ENCODE data around the gene POLR2E. TPM values are rescaled to one million over a fixed set of nuclear protein-coding genes. Genes with fewer than 3 reads are reported as not detected.
"Not testable (repeated sequence)": the region's sequence is repeated elsewhere in the genome, so short reads cannot be mapped to it uniquely, and the experiment has no call there.

The POLR2E gene
- total RNA-seq, 1 donor: 70.2 TPM

- H3K36me3 ChIP-seq (ENCODE audit: insufficient read depth, low read length): peaks cover 85% of the 10 kb centered on the region
Measured at GRCh38 chr19:1118999-1119398, 23.8 kb upstream of the POLR2E start.

GRCh38 chr19:1117654-1118053, 22.5 kb upstream of the POLR2E start:
- Histone ChIP-seq H3K27me3 (ENCODE audit: insufficient read depth, low read length) (no peaks in the 10 kb centered on the region), H2AFZ (ENCODE audit: low read length) (no peak overlapping the region), H3K79me2 (ENCODE audit: insufficient read depth, low read length) (peaks cover 36% of the 10 kb centered on the region), H3K4me3 (ENCODE audit: insufficient read depth, low read length) (no peak overlapping the region), H3K4me2 (ENCODE audit: insufficient read depth, low read length) (no peak overlapping the region), H3K4me1 (ENCODE audit: insufficient read depth, low read length) (peaks cover 5% of the 10 kb centered on the region), H3K9me3 (ENCODE audit: low read depth, low read length) (no peaks in the 10 kb centered on the region), H3K27ac (ENCODE audit: low read depth, low read length) (no peak overlapping the region), H4K20me1 (ENCODE audit: insufficient read depth, low read length) (peaks cover 47% of the 10 kb centered on the region), H3K36me3 (ENCODE audit: insufficient read depth, low read length) (peaks cover 84% of the 10 kb centered on the region)
- DNase-seq (ENCODE audit: insufficient read length, low spot score, missing footprints): no peak
- TF ChIP-seq, protein P1, sequence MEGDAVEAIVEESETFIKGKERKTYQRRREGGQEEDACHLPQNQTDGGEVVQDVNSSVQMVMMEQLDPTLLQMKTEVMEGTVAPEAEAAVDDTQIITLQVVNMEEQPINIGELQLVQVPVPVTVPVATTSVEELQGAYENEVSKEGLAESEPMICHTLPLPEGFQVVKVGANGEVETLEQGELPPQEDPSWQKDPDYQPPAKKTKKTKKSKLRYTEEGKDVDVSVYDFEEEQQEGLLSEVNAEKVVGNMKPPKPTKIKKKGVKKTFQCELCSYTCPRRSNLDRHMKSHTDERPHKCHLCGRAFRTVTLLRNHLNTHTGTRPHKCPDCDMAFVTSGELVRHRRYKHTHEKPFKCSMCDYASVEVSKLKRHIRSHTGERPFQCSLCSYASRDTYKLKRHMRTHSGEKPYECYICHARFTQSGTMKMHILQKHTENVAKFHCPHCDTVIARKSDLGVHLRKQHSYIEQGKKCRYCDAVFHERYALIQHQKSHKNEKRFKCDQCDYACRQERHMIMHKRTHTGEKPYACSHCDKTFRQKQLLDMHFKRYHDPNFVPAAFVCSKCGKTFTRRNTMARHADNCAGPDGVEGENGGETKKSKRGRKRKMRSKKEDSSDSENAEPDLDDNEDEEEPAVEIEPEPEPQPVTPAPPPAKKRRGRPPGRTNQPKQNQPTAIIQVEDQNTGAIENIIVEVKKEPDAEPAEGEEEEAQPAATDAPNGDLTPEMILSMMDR (IDR thresholded peaks at IDR 0.05; ENCODE audit: extremely low read depth, low read depth, low read length): no peak

More at GRCh38 chr19:1118999-1119398, 23.8 kb upstream of the POLR2E start:
- peaks cover 42% of the 10 kb centered on the region for H3K79me2 ChIP-seq (ENCODE audit: insufficient read depth, low read length)
- no peak overlapping the region for H3K4me3 ChIP-seq (ENCODE audit: insufficient read depth, low read length)
- H3K27me3 ChIP-seq (ENCODE audit: insufficient read depth, low read length): no peaks in the 10 kb centered on the region
- H3K4me1 ChIP-seq (ENCODE audit: insufficient read depth, low read length): no peaks in the 10 kb centered on the region
- H2AFZ ChIP-seq (ENCODE audit: low read length): no peak overlapping the region
- no peaks in the 10 kb centered on the region for H3K9me3 ChIP-seq (ENCODE audit: low read depth, low read length)
- no peak overlapping the region for H3K4me2 ChIP-seq (ENCODE audit: insufficient read depth, low read length)
- H4K20me1 ChIP-seq (ENCODE audit: insufficient read depth, low read length): peaks cover 48% of the 10 kb centered on the region
- TF ChIP-seq, protein P1 (IDR thresholded peaks at IDR 0.05; ENCODE audit: extremely low read depth, low read depth, low read length): no peak
- DNase-seq (ENCODE audit: insufficient read length, low spot score, missing footprints): no peak
- H3K27ac ChIP-seq (ENCODE audit: low read depth, low read length): no peak overlapping the region

DNA sequence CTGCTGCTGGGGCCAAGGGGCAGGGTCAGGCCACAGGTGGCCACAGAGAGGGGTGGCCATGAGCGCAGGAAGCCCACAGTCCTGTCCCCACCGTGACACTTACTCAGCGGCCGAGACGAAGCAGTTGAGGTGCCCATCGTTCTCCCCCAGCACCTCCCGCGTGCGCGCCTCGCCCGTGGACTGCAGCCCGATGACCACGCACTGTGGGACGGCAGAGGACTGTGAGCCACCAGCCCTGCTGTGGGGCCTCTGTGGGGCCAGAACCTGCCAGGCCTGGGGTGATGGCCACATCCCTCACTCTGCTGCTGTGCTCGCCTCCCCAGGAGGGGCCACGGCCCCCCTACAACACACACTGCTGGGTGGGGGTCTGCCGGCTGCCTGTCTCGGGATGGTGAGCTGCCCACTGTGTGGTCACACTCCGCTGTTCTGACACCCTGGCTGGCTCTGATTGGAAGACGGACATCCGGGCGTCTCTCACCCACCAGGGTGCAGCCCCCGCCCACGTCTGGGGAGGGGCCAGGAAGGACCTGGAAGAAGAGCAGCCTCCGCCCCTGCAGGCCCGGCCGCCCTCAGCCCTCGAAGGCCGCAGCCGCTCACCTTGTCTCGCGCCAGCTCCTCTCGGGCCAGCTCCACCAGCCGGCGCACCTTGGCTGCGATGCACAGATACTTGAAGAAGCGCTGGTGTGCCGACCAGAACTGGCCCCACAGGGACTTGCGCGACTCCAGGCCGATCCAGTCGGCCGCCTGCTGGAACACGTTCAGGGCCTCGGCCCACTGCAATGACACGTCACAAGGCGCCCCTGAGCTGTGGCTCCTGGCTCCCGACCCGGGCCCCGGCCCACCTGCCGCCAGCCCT, 21.8 kb upstream of the POLR2E start:
- no peak overlapping the region for H2AFZ ChIP-seq (ENCODE audit: low read length)
- peaks cover 32% of the 10 kb centered on the region for H3K79me2 ChIP-seq (ENCODE audit: insufficient read depth, low read length)
- H3K36me3 ChIP-seq (ENCODE audit: insufficient read depth, low read length): peaks cover 83% of the 10 kb centered on the region
- no peaks in the 10 kb centered on the region for H3K9me3 ChIP-seq (ENCODE audit: low read depth, low read length)
- no peak overlapping the region for H3K4me2 ChIP-seq (ENCODE audit: insufficient read depth, low read length)
- H3K4me1 ChIP-seq (ENCODE audit: insufficient read depth, low read length): peaks cover 5% of the 10 kb centered on the region
- H3K27ac ChIP-seq (ENCODE audit: low read depth, low read length): no peak overlapping the region
- no peaks in the 10 kb centered on the region for H3K27me3 ChIP-seq (ENCODE audit: insufficient read depth, low read length)
- no peak overlapping the region for H3K4me3 ChIP-seq (ENCODE audit: insufficient read depth, low read length)
- peaks cover 45% of the 10 kb centered on the region for H4K20me1 ChIP-seq (ENCODE audit: insufficient read depth, low read length)
- TF ChIP-seq, protein P1 (IDR thresholded peaks at IDR 0.05; ENCODE audit: extremely low read depth, low read depth, low read length): no peak
- DNase-seq (ENCODE audit: insufficient read length, low spot score, missing footprints): no peak

GRCh38 chr19:1115646-1116420, 20.7 kb upstream of the POLR2E start:
- H2AFZ ChIP-seq (ENCODE audit: low read length): no peak overlapping the region
- TF ChIP-seq, protein P1 (IDR thresholded peaks at IDR 0.05; ENCODE audit: extremely low read depth, low read depth, low read length): no peak
- H4K20me1 ChIP-seq (ENCODE audit: insufficient read depth, low read length): peaks cover 40% of the 10 kb centered on the region
- no peak for DNase-seq (ENCODE audit: insufficient read length, low spot score, missing footprints)
- no peaks in the 10 kb centered on the region for H3K9me3 ChIP-seq (ENCODE audit: low read depth, low read length)
- H3K36me3 ChIP-seq (ENCODE audit: insufficient read depth, low read length): peaks cover 75% of the 10 kb centered on the region
- H3K4me2 ChIP-seq (ENCODE audit: insufficient read depth, low read length): no peak overlapping the region
- no peak overlapping the region for H3K4me3 ChIP-seq (ENCODE audit: insufficient read depth, low read length)
- H3K27me3 ChIP-seq (ENCODE audit: insufficient read depth, low read length): no peaks in the 10 kb centered on the region
- peaks cover 24% of the 10 kb centered on the region for H3K79me2 ChIP-seq (ENCODE audit: insufficient read depth, low read length)
- H3K27ac ChIP-seq (ENCODE audit: low read depth, low read length): no peak overlapping the region
- peaks cover 5% of the 10 kb centered on the region for H3K4me1 ChIP-seq (ENCODE audit: insufficient read depth, low read length)

DNA sequence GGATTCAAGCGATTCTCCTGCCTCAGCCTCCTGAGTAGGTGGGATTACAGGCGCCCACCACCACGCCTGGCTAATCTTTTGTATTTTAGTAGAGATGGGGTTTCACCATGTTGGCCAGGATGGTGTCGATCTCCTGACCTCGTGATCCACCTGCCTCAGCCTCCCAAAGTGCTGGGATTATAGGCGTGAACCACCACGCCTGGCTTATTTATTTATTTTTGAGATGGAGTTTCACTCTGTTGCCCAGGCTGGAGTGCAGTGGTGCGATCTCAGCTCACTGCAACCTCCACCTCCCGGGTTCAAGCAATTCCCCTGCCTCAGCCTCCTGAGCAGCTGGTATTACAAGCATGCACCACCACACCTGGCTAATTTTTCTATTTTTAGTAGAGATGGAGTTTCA, 19.6 kb upstream of the POLR2E start:
- H3K36me3 ChIP-seq (ENCODE audit: insufficient read depth, low read length): peaks cover 70% of the 10 kb centered on the region
- H3K9me3 ChIP-seq (ENCODE audit: low read depth, low read length); H3K4me3 ChIP-seq (ENCODE audit: insufficient read depth, low read length); H3K27me3 ChIP-seq (ENCODE audit: insufficient read depth, low read length); H3K4me1 ChIP-seq (ENCODE audit: insufficient read depth, low read length); H3K4me2 ChIP-seq (ENCODE audit: insufficient read depth, low read length); DNase-seq (ENCODE audit: insufficient read length, low spot score, missing footprints); H2AFZ ChIP-seq (ENCODE audit: low read length); H3K27ac ChIP-seq (ENCODE audit: low read depth, low read length): not testable (repeated sequence)
- H4K20me1 ChIP-seq (ENCODE audit: insufficient read depth, low read length): peaks cover 45% of the 10 kb centered on the region
- peaks cover 21% of the 10 kb centered on the region for H3K79me2 ChIP-seq (ENCODE audit: insufficient read depth, low read length)

Data from osteoblast (primary cell).